GM19468 (cell line): Measurements from ENCODE around the gene SDK2.
"Not testable (repeated sequence)": the region's sequence is repeated elsewhere in the genome, so short reads cannot be mapped to it uniquely, and the experiment has no call there.

Experiments used
- ATAC-seq: cut with Tn5 transposase; IDR thresholded peaks from one replicate; pipeline ENCODE4 v1.9.1; 2021; ENCODE audit warnings: mild to moderate bottlenecking, moderate library complexity, moderate number of reproducible peaks; ENCODE audit not compliant: unreplicated experiment; ENCODE audit errors: extremely low read depth

The SDK2 gene

DNA sequence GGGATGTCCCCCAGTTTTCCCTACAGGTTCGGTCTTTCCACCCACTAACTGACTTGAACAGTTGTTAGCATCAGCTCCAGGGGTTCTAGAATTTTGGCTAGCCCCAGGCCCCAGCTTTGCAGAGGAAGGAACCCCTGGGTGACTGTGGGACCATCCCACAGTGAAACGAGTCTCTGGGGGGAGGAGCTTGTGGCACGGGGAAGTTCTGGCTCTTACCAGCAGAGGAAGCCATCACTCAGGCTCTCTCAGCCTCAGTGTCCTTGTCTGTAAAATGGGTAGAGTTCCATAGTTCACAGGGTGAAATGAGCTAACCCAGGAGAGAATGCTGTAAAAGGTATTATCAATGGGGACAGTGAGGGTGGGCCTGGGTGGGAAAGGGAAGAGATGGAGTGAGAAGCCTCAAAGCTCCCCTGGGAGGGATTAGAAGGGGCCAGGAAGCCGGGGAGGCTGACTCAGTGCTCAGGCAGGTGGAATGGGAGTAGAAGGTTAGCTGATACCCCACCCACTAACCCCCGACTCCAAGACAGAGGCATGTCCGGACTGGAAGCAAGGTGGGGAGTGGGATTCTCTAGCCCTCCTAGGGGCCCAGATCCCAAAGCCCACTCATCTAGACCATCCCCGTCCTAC is 301.6 kb downstream of the SDK2 start:
- ATAC-seq = no peak

DNA sequence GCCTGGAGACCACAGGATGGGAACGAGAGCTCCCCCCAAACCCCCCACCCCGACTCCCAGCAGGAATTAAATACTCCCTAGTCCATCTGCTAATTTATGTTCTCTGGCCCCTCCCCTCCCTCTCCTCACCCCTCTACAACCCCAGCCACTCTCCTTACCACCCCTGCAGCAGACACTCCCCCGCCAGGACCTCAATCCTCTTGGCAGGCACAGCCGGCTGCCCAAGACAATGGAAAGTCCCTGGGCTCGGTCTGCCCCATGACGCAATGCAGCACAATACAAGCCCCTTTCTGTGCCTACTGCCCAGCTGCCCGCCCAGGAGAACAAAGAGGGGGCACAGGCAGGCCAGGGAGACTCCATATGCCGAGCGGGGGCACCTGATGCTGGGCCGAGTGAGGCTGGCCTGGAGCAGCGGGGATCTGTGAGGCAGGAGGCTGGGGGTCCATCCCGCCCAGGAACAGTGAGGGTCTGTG is 302.2 kb downstream of the SDK2 start:
- no peak for ATAC-seq

- no peak for ATAC-seq
Observed at GRCh38 chr17:73341350-73342049, 302.7 kb downstream of the SDK2 start.

- ATAC-seq = no peak
Observed at GRCh38 chr17:73340093-73340596, 304.1 kb downstream of the SDK2 start.

GRCh38 chr17:73338566-73339197 is 305.6 kb downstream of the SDK2 start:
- no peak for ATAC-seq

DNA sequence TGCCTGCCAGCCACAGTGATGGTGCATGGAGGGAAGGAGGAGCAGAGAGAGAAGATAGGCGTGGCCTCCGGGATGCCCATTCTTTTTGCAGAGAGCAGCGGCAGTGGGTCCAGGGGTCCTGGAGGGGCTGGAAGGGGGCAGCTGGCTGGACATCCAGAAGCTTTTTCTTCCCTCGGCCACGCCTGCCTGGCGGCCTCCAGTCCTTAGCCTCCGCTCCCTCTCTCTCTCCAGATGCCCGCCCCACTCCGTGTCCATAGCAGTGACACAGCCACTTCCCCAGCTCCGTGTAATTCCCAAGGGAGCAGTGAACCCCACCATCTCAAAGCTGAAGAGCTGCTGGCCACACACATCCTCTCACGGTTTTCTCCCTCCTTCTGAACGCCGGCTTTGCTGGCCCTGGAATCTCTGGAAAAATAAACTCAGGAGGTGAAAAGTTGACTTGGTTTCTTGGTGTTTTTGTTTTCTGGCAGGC is 306.2 kb downstream of the SDK2 start:
- no peak for ATAC-seq

- no peak for ATAC-seq
Observed at GRCh38 chr17:73337330-73337710, 306.9 kb downstream of the SDK2 start.

- ATAC-seq = no peak
Observed at GRCh38 chr17:73336408-73337329, 307.6 kb downstream of the SDK2 start.

GRCh38 chr17:73335591-73336407 is 308.4 kb downstream of the SDK2 start:
- ATAC-seq = no peak

- ATAC-seq = no peak
Observed at GRCh38 chr17:73334771-73335513, 309.3 kb downstream of the SDK2 start.

- not testable (repeated sequence) for ATAC-seq
Observed at GRCh38 chr17:73333445-73333844, 310.8 kb downstream of the SDK2 start.

DNA sequence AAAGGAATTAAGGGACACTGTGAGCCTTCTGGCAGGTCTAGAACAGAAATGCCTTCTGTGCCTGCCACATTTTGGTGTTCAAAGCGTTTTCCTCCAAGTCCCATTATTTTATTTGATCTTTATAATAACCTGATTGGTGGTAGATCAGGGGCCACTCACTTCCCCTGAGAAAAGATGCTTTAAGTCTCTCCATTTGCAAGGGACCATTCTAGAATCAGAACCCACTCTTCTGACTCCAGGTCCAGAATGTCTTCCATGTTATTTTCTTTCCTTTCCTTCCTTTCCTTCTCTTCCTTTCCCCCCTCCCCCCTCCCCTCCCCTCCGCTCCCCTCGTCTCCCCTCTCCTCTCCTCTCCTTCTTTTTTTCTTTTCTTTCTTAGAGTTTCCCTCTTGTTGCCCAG is 313.2 kb downstream of the SDK2 start:
- no peak for ATAC-seq

GRCh38 chr17:73327676-73328075 is 316.6 kb downstream of the SDK2 start:
- ATAC-seq = no peak

DNA sequence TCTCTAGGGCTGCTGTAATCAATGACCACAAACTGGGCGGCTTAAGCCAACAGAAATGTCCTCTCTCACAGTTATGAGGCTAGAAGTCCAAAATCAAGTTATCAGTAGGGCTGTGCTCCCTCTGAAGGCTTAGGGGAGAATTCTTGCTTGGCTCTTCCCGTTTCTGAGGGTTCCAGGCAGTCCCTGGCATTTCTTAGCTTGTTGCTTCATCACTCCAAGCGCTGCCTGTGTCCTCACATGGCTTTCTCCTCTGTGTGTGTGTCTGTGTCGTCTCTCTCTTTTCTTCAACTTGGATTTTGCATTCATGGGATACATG is 318.8 kb downstream of the SDK2 start:
- ATAC-seq = no peak

- no peak for ATAC-seq
Observed at GRCh38 chr17:73324711-73325526, 319.3 kb downstream of the SDK2 start.

DNA sequence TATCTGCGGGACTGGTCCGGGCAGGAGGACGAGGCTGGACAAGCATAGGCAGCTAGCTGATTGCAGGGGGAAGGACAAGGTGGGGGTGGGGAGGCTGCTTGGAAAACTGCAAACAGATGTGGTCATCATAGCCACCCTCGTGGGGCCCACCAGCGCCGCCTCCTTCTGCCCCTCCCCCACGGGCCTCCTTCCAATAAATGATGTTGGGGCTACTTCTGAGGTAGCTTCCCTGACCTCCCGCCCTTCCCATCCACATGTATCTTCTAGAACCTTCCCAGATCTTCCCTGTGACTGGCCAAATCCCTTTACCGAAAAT is 320.1 kb downstream of the SDK2 start:
- no peak for ATAC-seq

DNA sequence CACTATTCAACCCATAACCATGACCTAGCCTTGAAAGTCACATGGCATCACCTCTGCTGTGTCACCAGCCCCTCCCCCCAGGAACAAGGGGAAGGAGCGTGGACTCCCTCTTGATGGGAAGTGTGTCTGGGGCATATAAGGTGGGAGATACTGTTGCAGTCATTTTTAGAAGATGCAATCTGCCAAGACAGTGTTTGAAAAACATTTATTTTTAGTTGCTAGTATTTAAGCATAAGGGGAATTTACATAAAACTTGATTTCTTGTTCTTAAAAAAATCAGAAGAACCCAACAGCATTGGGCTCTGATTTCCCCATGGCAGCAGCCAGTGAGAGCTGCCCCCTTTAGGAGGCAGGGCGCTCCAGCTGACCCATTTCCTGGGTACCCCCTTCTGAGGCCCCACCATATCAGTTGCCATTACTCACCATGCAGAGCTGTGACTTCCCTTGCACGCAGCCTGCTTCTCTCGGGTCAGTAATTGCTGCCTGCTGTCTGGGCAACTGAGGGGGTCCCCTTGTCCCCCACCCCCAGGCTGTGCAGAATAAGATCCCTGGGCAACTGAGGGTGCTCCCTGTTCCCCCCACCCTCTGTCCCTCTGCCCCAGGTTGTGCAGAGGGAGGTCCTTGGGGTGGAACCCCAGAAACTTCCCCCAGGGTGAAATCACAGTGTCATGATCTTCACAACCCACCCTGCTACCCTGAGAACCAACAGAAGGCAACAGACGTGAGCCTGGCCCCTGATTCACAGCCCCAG is 320.7 kb downstream of the SDK2 start:
- ATAC-seq = no peak
